NCI-H2081 treated with DMSO at 0.1 percent for 48 hours (cell line): Measurements from ENCODE around the gene TRIM22.

Experiments
- DNase-seq: peaks from one replicate; lab custom pipeline; 2025; lab: John Stamatoyannopoulos, UW

Gene TRIM22

GRCh38 chr11:5746614-5747013 lies 57.0 kb downstream of the TRIM22 start:
- DNase-seq: no peak

- no peak for DNase-seq
Observed at GRCh38 chr11:5749836-5750235, 60.2 kb downstream of the TRIM22 start.

GRCh38 chr11:5753943-5754342 lies 64.4 kb downstream of the TRIM22 start, which contains the start of gene OR52N4:
OR52N4 (plus strand) TSS chr11:5754243; CDS start chr11:5754741, 498 bp downstream.
- DNase-seq: no peak
